Trophoblast cell (in vitro differentiated cells and primary cell): ENCODE measurements around the gene PCK2.

Source experiments
- DNase-seq, 2 donors: peaks; one replicate each; pipeline ENCODE4 v3.0.0-alpha.2; 2016
- H2AFZ ChIP-seq: 2 replicates; pipeline ENCODE4 v1.6.1; 2013; ENCODE audit warnings: low read length, moderate library complexity, mild to moderate bottlenecking; ENCODE audit not compliant: insufficient read depth, poor library complexity
- H2AK5ac ChIP-seq: 2 replicates; pipeline ENCODE4 v1.6.1; 2013; ENCODE audit warnings: mild to moderate bottlenecking, low read length
- H2BK120ac ChIP-seq: 2 replicates; pipeline ENCODE4 v1.6.1; 2013; ENCODE audit warnings: low read length, mild to moderate bottlenecking, moderate library complexity; ENCODE audit not compliant: insufficient read depth, poor library complexity
- H2BK12ac ChIP-seq: 2 replicates; pipeline ENCODE4 v1.6.1; 2013; ENCODE audit warnings: mild to moderate bottlenecking, low read length, moderate library complexity
- H2BK5ac ChIP-seq: 2 replicates; pipeline ENCODE4 v1.6.1; 2013; ENCODE audit warnings: low read length, low read depth, moderate library complexity, mild to moderate bottlenecking; ENCODE audit not compliant: poor library complexity
- H3K14ac ChIP-seq: 2 replicates; pipeline ENCODE4 v1.6.1; 2013; ENCODE audit warnings: mild to moderate bottlenecking, low read length
- H3K18ac ChIP-seq: 2 replicates; pipeline ENCODE4 v1.6.1; 2013; ENCODE audit warnings: mild to moderate bottlenecking, low read length
- H3K23ac ChIP-seq: 2 replicates; pipeline ENCODE4 v1.6.1; 2013; ENCODE audit warnings: low read length
- H3K27ac ChIP-seq: 2 replicates; pipeline ENCODE4 v1.5.1; 2013; ENCODE audit warnings: low read depth, mild to moderate bottlenecking, inconsistent platforms, low read length, moderate library complexity
- H3K27me3 ChIP-seq: 2 replicates; pipeline ENCODE4 v1.6.1; 2013; ENCODE audit warnings: inconsistent platforms, mild to moderate bottlenecking, low read length, moderate library complexity; ENCODE audit not compliant: insufficient read depth
- H3K36me3 ChIP-seq, 2 experiments: 1 replicate in 1 of 2; 2 replicates in 1 of 2; pipeline ENCODE4 v1.6.1; 2013; ENCODE audit warnings: low read length in 2 of 2, mild to moderate bottlenecking in 2 of 2, moderate library complexity in 1 of 2; ENCODE audit not compliant: insufficient read depth in 2 of 2, control insufficient read depth in 1 of 2
- H3K4ac ChIP-seq: 2 replicates; pipeline ENCODE4 v1.6.1; 2013; ENCODE audit warnings: low read depth, mild to moderate bottlenecking, low read length, moderate library complexity
- H3K4me1 ChIP-seq, 2 experiments: 1 replicate in 1 of 2; 2 replicates in 1 of 2; pipeline ENCODE4 v1.6.1; 2013; ENCODE audit warnings: low read length in 2 of 2, mild to moderate bottlenecking in 2 of 2, moderate library complexity in 1 of 2; ENCODE audit not compliant: insufficient read depth in 2 of 2, control insufficient read depth in 1 of 2
- H3K4me2 ChIP-seq: 2 replicates; pipeline ENCODE4 v1.6.1; 2013; ENCODE audit warnings: inconsistent platforms, mild to moderate bottlenecking, low read length, moderate library complexity
- H3K4me3 ChIP-seq: 2 replicates; pipeline ENCODE4 v1.5.1; 2013; ENCODE audit warnings: mild to moderate bottlenecking, low read depth, low read length, inconsistent platforms
- H3K79me1 ChIP-seq: one replicate; pipeline ENCODE4 v1.6.1; 2013; ENCODE audit warnings: low read length
- H3K79me2 ChIP-seq: 2 replicates; pipeline ENCODE4 v1.6.1; 2013; ENCODE audit warnings: low read length, mild to moderate bottlenecking; ENCODE audit not compliant: control insufficient read depth, insufficient read depth, poor library complexity
- H3K9ac ChIP-seq: 2 replicates; pipeline ENCODE4 v1.6.1; 2013; ENCODE audit warnings: mild to moderate bottlenecking, low read length
- H3K9me3 ChIP-seq: 2 replicates; pipeline ENCODE4 v1.6.1; 2013; ENCODE audit warnings: low read depth, mild to moderate bottlenecking, control low read depth, inconsistent platforms, low read length; ENCODE audit not compliant: insufficient read depth
- H4K12ac ChIP-seq: 2 replicates; pipeline ENCODE4 v1.6.1; 2013; ENCODE audit warnings: low read depth, mild to moderate bottlenecking, low read length, moderate library complexity
- H4K8ac ChIP-seq: 2 replicates; pipeline ENCODE4 v1.6.1; 2013; ENCODE audit warnings: low read depth, mild to moderate bottlenecking, low read length, moderate library complexity
- H4K91ac ChIP-seq: one replicate; pipeline ENCODE4 v1.6.1; 2013; ENCODE audit warnings: low read depth, mild to moderate bottlenecking, low read length, moderate library complexity
- WGBS: extraction: QIAGEN DNeasy Blood & Tissue Kit; methylation state at CpG from one replicate; pipeline ENCODE4 v1.1.7; 2013; ENCODE audit warnings: missing lambda C conversion rate; ENCODE audit not compliant: insufficient read length, insufficient coverage; ENCODE audit errors: extremely low coverage; 5-methylcytosine and 5-hydroxymethylcytosine counted together

Gene PCK2

GRCh38 chr14:24057867-24058259 lies 36.2 kb upstream of the PCK2 start:
- Histone ChIP-seq H4K12ac (no peak overlapping the region), H2BK12ac (no peak overlapping the region), H3K79me2 (no peaks in the 10 kb centered on the region), H3K9ac (no peak overlapping the region), H3K23ac (no peak overlapping the region), H3K9me3 (peaks cover under 1% of the 10 kb centered on the region), H3K18ac (no peak overlapping the region), H3K4me1 (no peaks in the 10 kb centered on the region), H3K14ac (no peak overlapping the region), H4K91ac (no peak overlapping the region), H2BK120ac (no peak overlapping the region), H2AFZ (no peak overlapping the region), H4K8ac (no peak overlapping the region), H3K4ac (no peak overlapping the region), H3K4me3 (no peak overlapping the region), H3K4me2 (no peak overlapping the region), H2BK5ac (no peak overlapping the region), H2AK5ac (no peak overlapping the region), H3K27ac (no peak overlapping the region), H3K79me1 (no peaks in the 10 kb centered on the region), H3K36me3 (no peaks in the 10 kb centered on the region), H3K27me3 (no peaks in the 10 kb centered on the region)
- DNase-seq = no peak
- no CpG with 5 or more reads among the region's 14 CpGs for WGBS

- no peak overlapping the region for H3K27ac ChIP-seq
- H3K18ac ChIP-seq = no peak overlapping the region
- no CpG with 5 or more reads among the region's 7 CpGs for WGBS
Observed at GRCh38 chr14:24058260-24058950, 35.7 kb upstream of the PCK2 start.

GRCh38 chr14:24058951-24059475 lies 35.1 kb upstream of the PCK2 start:
- H2BK5ac ChIP-seq = no peak overlapping the region
- H3K9ac ChIP-seq = no peak overlapping the region
- no peak overlapping the region for H2BK120ac ChIP-seq
- H3K4me2 ChIP-seq = no peak overlapping the region
- no peak overlapping the region for H3K23ac ChIP-seq
- no peaks in the 10 kb centered on the region for H3K27me3 ChIP-seq
- no peak overlapping the region for H4K91ac ChIP-seq
- no CpG with 5 or more reads among the region's 10 CpGs for WGBS
- H3K36me3 ChIP-seq = no peaks in the 10 kb centered on the region
- no peak overlapping the region for H3K4me3 ChIP-seq
- H4K12ac ChIP-seq = no peak overlapping the region
- H2BK12ac ChIP-seq = no peak overlapping the region
- no peak overlapping the region for H4K8ac ChIP-seq
- no peak for DNase-seq
- H3K79me2 ChIP-seq = no peaks in the 10 kb centered on the region
- H3K79me1 ChIP-seq = no peaks in the 10 kb centered on the region
- no peaks in the 10 kb centered on the region for H3K4me1 ChIP-seq
- no peak overlapping the region for H3K4ac ChIP-seq
- H2AK5ac ChIP-seq = no peak overlapping the region
- no peak overlapping the region for H3K14ac ChIP-seq
- no peak overlapping the region for H2AFZ ChIP-seq
- no peak overlapping the region for H3K27ac ChIP-seq
- H3K9me3 ChIP-seq = no peaks in the 10 kb centered on the region
- no peak overlapping the region for H3K18ac ChIP-seq

More at GRCh38 chr14:24058260-24058950, 35.7 kb upstream of the PCK2 start:
- peak; percentile 71 to 81 for DNase-seq
- no peak overlapping the region for H3K4ac ChIP-seq
- H3K9me3 ChIP-seq = no peaks in the 10 kb centered on the region
- no peak overlapping the region for H4K91ac ChIP-seq
- no peak overlapping the region for H3K14ac ChIP-seq
- H3K4me3 ChIP-seq = no peak overlapping the region
- H3K79me2 ChIP-seq = no peaks in the 10 kb centered on the region
- H2BK5ac ChIP-seq = no peak overlapping the region
- no peak overlapping the region for H4K12ac ChIP-seq
- no peaks in the 10 kb centered on the region for H3K79me1 ChIP-seq
- H2AK5ac ChIP-seq = no peak overlapping the region
- no peak overlapping the region for H2AFZ ChIP-seq
- no peak overlapping the region for H3K9ac ChIP-seq
- no peak overlapping the region for H2BK12ac ChIP-seq
- no peaks in the 10 kb centered on the region for H3K27me3 ChIP-seq
- no peak overlapping the region for H3K23ac ChIP-seq
- H3K4me2 ChIP-seq = no peak overlapping the region
- no peaks in the 10 kb centered on the region for H3K36me3 ChIP-seq
- no peaks in the 10 kb centered on the region for H3K4me1 ChIP-seq
- H4K8ac ChIP-seq = no peak overlapping the region
- H2BK120ac ChIP-seq = no peak overlapping the region

GRCh38 chr14:24059841-24060388 lies 34.2 kb upstream of the PCK2 start:
- no peak overlapping the region for H3K23ac ChIP-seq
- no peak overlapping the region for H3K4me2 ChIP-seq
- no peaks in the 10 kb centered on the region for H3K27me3 ChIP-seq
- no peak overlapping the region for H4K12ac ChIP-seq
- H2BK5ac ChIP-seq = no peak overlapping the region
- H3K79me2 ChIP-seq = no peaks in the 10 kb centered on the region
- H3K18ac ChIP-seq = no peak overlapping the region
- no peaks in the 10 kb centered on the region for H3K9me3 ChIP-seq
- no peak overlapping the region for H4K8ac ChIP-seq
- no peak overlapping the region for H3K14ac ChIP-seq
- no peak overlapping the region for H3K4ac ChIP-seq
- no peak overlapping the region for H2BK12ac ChIP-seq
- H3K36me3 ChIP-seq = no peaks in the 10 kb centered on the region
- no peak overlapping the region for H4K91ac ChIP-seq
- WGBS = no CpG with 5 or more reads among the region's 16 CpGs
- no peak overlapping the region for H2AFZ ChIP-seq
- H3K27ac ChIP-seq = no peak overlapping the region
- no peak overlapping the region for H3K9ac ChIP-seq
- peak overlapping the region; percentile 23 for H3K4me3 ChIP-seq
- no peak overlapping the region for H2AK5ac ChIP-seq
- no peaks in the 10 kb centered on the region for H3K79me1 ChIP-seq
- H3K4me1 ChIP-seq = no peaks in the 10 kb centered on the region
- DNase-seq = no peak
- no peak overlapping the region for H2BK120ac ChIP-seq
